NCI-H82 treated with DMSO at 0.1 percent for 48 hours (cell line): ENCODE data around the gene EID2B.
A peak's percentile ranks its signal among the peaks of the same experiment; 100 is the strongest.

Experiments used
- DNase-seq: peaks from one replicate; lab custom pipeline; 2025; ENCODE audit not compliant: unreplicated experiment; lab: John Stamatoyannopoulos, UW

Gene EID2B

DNA sequence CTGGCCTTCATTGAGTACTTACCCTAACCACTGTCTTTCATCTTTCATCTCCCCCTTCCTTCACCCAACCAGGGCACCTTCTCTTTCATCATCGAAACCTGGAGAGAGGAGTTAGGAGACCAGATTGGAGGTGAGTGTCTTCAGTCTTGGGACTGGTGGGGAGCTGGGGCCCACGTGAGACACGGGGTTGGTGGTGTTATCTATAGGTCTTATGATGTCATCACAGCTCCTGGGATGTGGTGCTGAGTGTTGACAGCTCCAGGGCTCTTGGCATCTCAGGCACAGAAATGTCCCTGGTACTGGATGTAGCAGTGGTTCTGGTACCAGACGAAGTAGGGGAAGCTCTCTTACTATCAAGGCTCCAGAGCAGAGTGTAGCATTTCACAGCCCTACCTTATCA lies 32.1 kb downstream of the EID2B start:
- DNase-seq = no peak

DNA sequence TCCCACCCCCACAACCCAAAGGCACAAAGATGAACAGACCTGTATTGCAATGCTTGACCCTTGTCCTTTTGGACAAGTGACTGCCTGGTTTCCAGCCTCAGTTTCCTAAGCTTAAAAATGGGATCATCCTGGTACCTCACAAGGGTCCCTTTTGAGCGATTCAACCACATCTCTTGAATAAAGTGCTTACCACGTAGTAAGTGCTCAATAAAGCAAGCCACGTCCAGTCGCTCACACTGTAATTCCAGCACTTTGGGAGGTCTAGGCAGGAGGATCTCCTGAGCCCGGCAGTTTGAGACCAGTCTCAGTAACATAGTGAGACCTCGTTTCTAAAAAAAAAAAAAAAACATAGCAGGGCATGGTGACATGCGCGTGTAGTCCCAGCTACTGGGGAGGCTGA lies 32.7 kb downstream of the EID2B start:
- no peak for DNase-seq

DNA sequence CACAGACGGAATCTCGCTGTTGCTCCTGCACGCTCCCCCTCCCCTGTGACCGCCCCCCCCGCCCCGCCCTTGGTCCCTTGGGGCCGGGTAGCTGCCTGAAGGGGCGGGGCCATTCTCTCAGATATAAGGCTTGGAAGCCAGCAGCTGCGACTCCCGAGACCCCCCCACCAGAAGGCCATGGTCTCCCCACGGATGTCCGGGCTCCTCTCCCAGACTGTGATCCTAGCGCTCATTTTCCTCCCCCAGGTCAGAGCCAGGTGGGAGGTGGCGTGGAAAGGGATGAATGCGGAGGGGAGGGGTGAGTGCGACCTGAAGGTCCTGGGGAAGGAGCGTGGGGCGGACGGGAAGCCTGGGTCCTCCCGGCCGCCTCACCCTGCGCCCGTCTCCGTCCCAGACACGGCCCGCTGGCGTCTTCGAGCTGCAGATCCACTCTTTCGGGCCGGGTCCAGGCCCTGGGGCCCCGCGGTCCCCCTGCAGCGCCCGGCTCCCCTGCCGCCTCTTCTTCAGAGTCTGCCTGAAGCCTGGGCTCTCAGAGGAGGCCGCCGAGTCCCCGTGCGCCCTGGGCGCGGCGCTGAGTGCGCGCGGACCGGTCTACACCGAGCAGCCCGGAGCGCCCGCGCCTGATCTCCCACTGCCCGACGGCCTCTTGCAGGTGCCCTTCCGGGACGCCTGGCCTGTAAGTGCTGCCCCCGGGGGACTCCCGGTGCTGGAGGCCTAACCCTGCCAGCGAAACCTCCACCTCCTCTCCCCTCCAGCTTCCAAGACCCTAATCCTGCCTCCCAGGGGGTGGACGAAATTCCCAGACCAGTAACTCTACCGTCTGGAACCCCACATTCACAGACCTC lies 33.6 kb downstream of the EID2B start, which contains the start of gene DLL3:
TSS of gene DLL3 (plus strand) at position 150 of the 845 bp plus-strand sequence. CDS start at position 178, 28 bp downstream.
- DNase-seq = peak; percentile 68

DNA sequence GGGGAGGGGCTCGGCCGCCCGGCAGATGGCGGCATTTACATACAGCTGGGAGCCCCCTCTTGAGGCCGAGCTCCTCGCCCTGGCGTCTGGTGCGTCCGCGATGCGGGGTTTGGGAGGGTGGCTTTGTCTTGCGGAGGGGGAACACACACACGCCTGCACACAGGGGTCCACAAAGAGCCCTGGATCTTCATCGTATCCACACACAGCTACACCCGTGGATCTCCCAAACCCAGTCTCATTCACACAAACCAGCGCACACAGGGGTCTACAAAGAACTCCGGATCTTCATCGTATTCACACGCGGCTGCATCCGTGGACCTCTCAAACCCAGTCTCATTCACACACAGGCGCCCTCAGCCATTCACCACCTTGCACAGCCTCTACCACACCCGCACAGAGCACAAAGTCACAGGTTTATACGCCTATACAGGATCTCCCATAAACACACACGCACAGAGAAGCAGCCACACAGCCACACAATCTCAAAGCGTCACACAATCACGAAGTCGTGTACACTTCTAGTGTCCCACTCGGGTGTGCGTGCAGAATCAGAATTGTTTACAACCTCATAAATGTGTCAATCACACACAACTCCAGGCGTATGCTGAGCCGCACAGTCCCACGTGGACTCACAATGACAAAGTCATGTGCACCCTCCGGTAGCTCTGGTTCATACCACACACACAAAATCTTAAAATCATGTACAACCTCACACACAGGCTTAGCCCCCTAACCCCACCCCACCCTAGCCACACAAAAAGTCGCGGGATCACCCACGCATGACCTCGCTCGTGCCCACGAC lies 34.5 kb downstream of the EID2B start:
- peak; percentile 92 for DNase-seq

DNA sequence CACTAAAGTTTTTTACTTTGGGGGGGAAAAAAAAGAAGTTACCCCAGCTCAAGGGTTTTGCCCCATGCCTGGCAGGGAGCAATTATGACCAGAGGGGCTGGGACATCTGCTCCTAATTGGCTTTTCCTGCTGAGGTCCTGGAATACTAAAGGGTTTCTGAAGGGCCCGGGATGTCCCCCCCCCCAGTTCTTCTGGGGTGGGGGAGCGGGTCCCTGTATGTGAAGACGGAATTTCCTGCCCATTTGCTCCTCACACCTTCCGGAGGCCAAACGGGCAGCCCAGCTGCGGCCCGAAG lies 35.0 kb downstream of the EID2B start:
- DNase-seq = peak; percentile 92

DNA sequence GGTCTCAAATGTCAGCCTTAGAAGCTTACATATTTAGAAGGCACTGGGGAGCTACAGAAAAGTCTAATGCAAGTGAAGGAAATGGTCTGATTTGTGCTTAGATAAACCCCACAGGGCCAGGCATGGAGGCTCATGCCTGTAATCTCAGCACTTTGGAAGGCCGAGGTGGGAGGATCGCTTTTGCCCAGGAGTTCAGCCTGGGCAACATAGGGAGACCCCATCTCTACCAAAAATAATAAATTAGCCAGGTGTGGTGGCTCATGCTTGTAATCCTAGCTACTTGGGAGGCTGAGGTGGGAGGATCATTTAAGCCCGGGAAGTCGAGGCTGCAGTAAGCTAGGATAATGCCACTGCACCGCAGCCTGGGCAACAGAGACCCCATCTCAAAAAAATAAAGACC lies 36.6 kb downstream of the EID2B start:
- DNase-seq = no peak

DNA sequence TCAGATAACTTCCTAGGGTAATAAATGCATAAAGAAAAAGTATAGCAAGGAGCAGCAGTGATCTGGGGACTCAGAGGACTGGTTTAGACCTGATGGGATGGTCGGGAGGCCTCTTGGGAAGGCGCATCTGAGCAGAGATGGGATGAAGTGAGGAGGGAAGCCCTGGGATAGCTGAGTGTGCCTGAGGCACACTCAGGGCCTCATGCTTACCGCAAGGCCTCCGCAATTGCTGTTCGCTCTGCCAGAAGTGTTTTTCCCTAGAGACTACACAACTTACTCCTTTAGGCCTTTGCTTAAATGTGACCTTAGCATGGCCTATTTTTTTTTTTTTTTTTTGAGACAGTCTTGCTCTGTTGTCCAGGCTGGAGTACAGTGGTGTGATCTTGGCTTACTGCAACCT lies 38.0 kb downstream of the EID2B start:
- DNase-seq = no peak

DNA sequence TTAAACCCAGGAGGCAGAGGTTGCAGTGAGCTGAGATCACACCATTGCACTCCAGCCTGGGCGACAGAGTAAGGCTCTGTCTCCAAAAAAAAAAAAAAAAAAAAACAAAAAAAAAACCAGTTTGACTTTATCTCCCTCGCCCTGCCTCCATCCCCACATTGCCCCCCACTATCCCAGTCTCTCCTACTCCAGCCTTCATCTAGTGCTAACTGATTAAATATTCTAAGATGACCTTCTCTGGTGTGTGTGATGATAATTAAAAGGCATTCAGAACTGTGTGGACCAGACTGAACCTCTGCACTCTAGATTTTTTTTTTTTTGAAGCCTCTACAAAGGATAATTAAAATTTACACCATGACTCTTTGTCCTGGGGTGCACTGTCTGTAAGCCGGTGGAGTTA lies 39.9 kb downstream of the EID2B start:
- DNase-seq = no peak

DNA sequence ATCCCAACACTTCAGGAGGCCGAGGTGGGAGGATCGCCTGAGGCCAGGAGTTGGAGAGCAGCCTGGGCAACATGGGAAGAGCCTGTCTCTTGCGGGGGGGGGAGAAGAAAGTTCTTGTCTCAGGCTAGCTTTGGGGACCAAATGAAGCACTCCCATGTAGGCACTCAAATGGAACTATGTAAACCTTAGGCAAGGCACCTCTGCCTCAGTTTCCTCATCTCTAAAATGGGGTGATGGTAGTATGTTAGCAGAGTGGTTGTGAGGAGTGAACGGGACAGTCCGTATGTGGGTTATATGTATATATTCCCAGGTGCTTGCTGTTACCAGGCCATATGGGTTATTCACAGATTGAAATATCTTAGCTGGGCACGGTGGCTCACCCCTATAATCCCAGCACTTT lies 40.4 kb downstream of the EID2B start:
- no peak for DNase-seq

DNA sequence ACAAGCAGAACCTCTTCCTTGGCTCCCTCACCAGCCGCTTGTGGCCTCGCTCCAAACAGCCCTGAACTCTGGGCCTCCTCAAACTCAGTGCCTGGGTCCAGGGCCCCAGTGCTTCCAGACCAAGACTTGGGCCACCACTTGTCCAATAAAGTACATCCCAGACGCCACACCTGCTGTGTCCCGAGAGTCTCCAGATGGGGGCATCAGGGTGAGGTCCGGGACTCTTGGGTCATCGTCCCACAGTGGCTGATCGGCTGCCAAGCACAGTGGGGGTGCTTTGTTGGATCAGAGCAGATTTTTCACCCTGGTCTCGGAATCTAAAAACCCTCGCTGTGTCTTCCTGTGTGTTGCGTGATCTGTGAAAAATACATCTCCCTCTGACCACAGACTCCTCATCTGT lies 42.9 kb downstream of the EID2B start:
- no peak for DNase-seq

DNA sequence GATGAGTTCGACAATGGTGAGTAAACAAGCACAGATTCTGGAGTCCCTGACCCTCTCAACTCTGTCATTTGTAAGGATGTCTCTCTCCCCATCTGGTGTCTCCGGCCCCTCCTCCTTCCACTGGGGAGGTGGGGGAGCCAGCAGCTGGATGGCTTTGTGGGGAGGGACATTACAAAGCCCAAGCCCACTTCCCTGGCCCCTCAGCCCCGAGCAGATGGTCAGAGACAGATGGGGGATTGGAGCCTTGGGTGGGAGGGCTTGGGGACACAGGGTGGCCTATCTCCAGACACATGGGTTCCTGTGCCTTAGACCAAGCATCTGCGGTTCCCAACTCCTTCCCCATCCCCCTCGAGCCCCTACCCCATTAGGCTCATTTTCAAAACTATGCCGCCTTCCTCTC lies 49.5 kb downstream of the EID2B start:
- peak; percentile 99 for DNase-seq

DNA sequence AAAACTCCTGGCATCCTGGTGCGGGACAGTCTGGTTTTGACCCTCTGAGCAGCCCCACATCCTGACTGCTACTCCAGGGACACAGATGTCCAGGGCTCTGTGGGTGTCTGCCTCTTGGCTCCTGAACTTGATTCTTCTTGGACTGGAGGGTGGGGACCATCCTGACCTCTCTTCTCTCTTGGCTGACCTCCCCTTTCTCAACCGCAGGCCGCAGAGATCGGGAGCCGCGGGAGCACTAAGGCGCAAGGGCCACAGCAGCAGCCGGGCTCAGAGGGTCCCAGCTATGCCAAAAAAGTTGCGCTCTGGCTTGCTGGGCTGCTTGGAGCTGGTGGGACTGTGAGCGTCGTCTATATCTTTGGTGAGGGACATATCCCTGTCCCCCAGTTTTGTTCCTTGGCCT lies 51.0 kb downstream of the EID2B start:
- DNase-seq = no peak

DNA sequence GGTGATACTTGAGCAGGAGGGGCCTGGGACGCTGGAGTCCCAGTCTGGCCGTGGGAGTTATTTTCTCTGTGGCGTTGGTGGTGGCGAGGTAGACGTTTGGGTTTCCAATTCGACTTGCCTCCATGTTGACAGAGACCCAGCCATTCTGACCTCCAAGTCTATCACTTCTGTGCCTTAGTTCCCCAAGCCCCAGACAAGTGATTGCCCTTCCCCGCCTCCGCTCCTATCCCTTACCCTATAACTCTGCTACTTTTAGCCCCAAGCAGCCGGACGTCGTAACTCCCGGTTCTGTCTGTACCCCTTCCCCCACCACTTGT lies 51.5 kb downstream of the EID2B start:
- no peak for DNase-seq
